ENCODE results near the gene TBC1D8. TPM values are rescaled to one million over a fixed set of nuclear protein-coding genes. Genes with fewer than 3 reads are reported as not detected.
A peak's percentile ranks its signal among the peaks of the same experiment; 100 is the strongest.
"Not testable (repeated sequence)": the region's sequence is repeated elsewhere in the genome, so short reads cannot be mapped to it uniquely, and the experiment has no call there.

TBC1D8 gene
- total and polyA plus RNA-seq, 2 of the 13 experiments (the other 11 are each of a cell fraction or from before 2014, with no cell fraction given) = 45.1 to 95.4 TPM

- H3K79me2 ChIP-seq (ENCODE audit: insufficient read depth, low read length); H3K4me2 ChIP-seq (ENCODE audit: low read depth, low read length); H4K20me1 ChIP-seq (ENCODE audit: insufficient read depth, low read length); H3K9ac ChIP-seq (ENCODE audit: insufficient read depth, low read depth, low read length); H3K36me3 ChIP-seq (replicated peaks in 1 of 2; ENCODE audit: control insufficient read depth in 1 of 2, insufficient read depth in 2 of 2, low read length in 2 of 2); DNase-seq (ENCODE audit: low spot score); H3K27me3 ChIP-seq (ENCODE audit: control insufficient read depth in 1 of 2, insufficient read depth in 2 of 2, low read length in 2 of 2); CTCF ChIA-PET (ENCODE audit: low intra/inter-chr PET ratio, low total read pairs); ATAC-seq; H3K27ac ChIP-seq (ENCODE audit: extremely low read length, insufficient read depth, low read length); BruUV-seq (replicated peaks); H2AFZ ChIP-seq (ENCODE audit: low read length); H3K4me3 ChIP-seq (replicated peaks in 1 of 3; ENCODE audit: insufficient read depth in 1 of 3, low read depth in 2 of 3, low read length in 3 of 3); FAIRE-seq; intact Hi-C loops (cut with micrococcal nuclease; ENCODE audit: unreplicated experiment): not testable (repeated sequence)
- POLR2A ChIA-PET = interaction anchor here (0.7 kb wide), 1 partner anchor 35 kb away, joined by 3 read pairs; no protein-coding TSS in a partner anchor
- 4% methylated on average over 2 of the region's 2 CpGs for WGBS (ENCODE audit: low lambda C conversion rate)
- Histone ChIP-seq H3K4me1 (ENCODE audit: insufficient read depth, low read length) (peaks cover 27% of the 10 kb centered on the region), H3K9me3 (ENCODE audit: low read length) (peaks cover 37% of the 10 kb centered on the region)
- TF ChIP-seq ZNF841 (CRISPR knock-in tag; IDR thresholded peaks at IDR 0.05; ENCODE audit: borderline replicate concordance) (peak; percentile 90; the same call in 1 of the 2 replicates), RXRB (CRISPR knock-in tag; IDR thresholded peaks at IDR 0.05; ENCODE audit: borderline replicate concordance) (peak; percentile 34; the same call in 1 of the 2 replicates), PPARG (CRISPR knock-in tag; conservative IDR thresholded peaks at IDR 0.05) (peak; percentile 57; the same call in 1 of the 2 replicates)
- in situ Hi-C loops (cut with HindIII; ENCODE audit: extremely low pct_ligation_motif_present, low pct_unique_long_range_greater_than_20kb) = loop anchor here (25.0 kb wide), 1 partner anchor 583 kb away; no protein-coding TSS in a partner anchor
Observed at GRCh38 chr2:101169822-101170221, 18.6 kb upstream of the TBC1D8 start.

DNA sequence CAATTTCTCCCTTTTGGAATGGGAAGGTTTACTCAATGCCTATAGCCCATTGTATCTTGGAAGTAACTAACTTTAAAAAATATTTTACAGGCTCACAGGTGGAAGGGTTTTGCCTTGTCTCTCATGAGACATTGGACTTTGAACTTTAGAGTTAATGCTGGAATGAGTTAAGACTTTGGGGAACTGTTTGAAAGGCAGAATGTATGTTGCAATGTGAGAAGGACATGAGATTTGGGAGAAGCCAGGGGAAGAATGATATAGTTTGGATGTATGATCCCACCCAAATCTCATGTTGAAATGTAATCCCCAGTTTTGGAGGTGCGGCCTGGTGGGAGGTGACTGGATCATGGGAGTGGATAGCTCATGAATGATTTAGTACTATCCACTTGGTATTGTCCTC, 17.5 kb upstream of the TBC1D8 start:
- Histone ChIP-seq H3K9ac (ENCODE audit: insufficient read depth, low read depth, low read length) (no peak overlapping the region), H3K4me1 (ENCODE audit: insufficient read depth, low read length) (peaks cover 24% of the 10 kb centered on the region), H2AFZ (ENCODE audit: low read length) (no peak overlapping the region), H3K79me2 (ENCODE audit: insufficient read depth, low read length) (no peaks in the 10 kb centered on the region), H3K36me3 (replicated peaks in 1 of 2; ENCODE audit: control insufficient read depth in 1 of 2, insufficient read depth in 2 of 2, low read length in 2 of 2) (no peaks in the 10 kb centered on the region), H3K27me3 (ENCODE audit: control insufficient read depth in 1 of 2, insufficient read depth in 2 of 2, low read length in 2 of 2) (no peaks in the 10 kb centered on the region), H3K4me3 (replicated peaks in 1 of 3; ENCODE audit: insufficient read depth in 1 of 3, low read depth in 2 of 3, low read length in 3 of 3) (no peak overlapping the region), H3K27ac (ENCODE audit: extremely low read length, insufficient read depth, low read length) (no peak overlapping the region), H3K4me2 (ENCODE audit: low read depth, low read length) (no peak overlapping the region), H4K20me1 (ENCODE audit: insufficient read depth, low read length) (no peaks in the 10 kb centered on the region), H3K9me3 (ENCODE audit: low read length) (peaks cover 35% of the 10 kb centered on the region)
- no peak for TF ChIP-seq KAT8 (CRISPR knock-in tag; IDR thresholded peaks at IDR 0.05)
- no peak for TF ChIP-seq ZFY (CRISPR knock-in tag; IDR thresholded peaks at IDR 0.05)
- peak; percentile 21; the same call in 1 of the 2 replicates for TF ChIP-seq HNF4A (CRISPR knock-in tag; IDR thresholded peaks at IDR 0.05)
- TF ChIP-seq SALL2 (CRISPR knock-in tag; IDR thresholded peaks at IDR 0.05) = no peak
- intact Hi-C loops (cut with micrococcal nuclease; ENCODE audit: unreplicated experiment) = no loop called here
- in situ Hi-C loops (cut with HindIII; ENCODE audit: extremely low pct_ligation_motif_present, low pct_unique_long_range_greater_than_20kb) = loop anchor here (25.0 kb wide), 1 partner anchor 581 kb away; no protein-coding TSS in a partner anchor
- POLR2A ChIA-PET = no interaction called here
- ATAC-seq (no peak), FAIRE-seq (no peak), DNase-seq (ENCODE audit: low spot score) (no peak)
- WGBS (ENCODE audit: low lambda C conversion rate) = 67% methylated on average over 1 of the region's 1 CpG
- CTCF ChIA-PET (ENCODE audit: low intra/inter-chr PET ratio, low total read pairs) = no interaction called here
- no TSS peak for BruUV-seq (replicated peaks)

Data from HepG2 (cell line).